AML-193 (cell line): ENCODE results near the gene BCL2.
A peak's percentile ranks its signal among the peaks of the same experiment; 100 is the strongest.

ENCODE experiments used
- DNase-seq, 2 experiments: peaks; one replicate each; lab custom pipeline; 2025; lab: John Stamatoyannopoulos, UW

The BCL2 gene

DNA sequence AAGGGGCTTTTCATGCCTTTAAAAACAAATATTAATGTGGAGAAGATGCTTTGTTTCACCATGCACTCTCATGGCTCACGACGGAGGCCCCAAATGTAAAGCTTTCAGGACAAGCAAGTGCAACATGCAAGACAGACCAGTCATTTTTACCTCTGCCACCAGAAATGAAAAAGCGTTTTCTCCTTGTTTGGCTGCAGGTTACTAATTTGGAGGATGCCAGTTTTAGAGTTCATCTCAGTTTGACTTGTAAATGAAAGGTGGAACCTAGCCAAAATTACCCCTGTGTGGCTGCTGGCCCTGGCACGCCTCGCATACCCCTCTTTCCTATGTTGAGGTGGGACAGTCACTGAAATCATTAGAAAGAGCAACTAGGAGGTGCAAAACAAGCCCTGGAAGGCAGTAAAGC, 138.6 kb downstream of the BCL2 start:
- no peak for DNase-seq

DNA sequence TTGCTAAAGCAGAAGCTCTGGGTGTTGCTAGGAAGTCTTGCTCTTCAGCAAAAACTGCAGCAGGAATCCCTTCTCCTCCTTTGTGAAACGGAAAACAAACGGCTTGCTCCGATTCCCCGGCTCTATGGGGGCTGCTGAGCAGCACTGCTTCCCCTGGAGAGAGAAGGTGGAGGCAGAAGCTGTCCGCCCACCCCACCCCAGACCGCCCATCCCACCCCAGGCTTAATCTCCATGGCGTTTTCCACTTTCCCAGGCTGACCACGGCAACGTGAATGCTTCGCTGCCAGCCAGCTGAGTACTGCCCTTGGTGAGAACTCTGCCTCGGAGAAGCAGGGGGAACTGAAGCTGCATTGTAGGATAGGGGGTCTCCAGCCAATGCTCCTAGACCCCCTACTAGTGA, 139.2 kb downstream of the BCL2 start:
- no peak for DNase-seq

DNA sequence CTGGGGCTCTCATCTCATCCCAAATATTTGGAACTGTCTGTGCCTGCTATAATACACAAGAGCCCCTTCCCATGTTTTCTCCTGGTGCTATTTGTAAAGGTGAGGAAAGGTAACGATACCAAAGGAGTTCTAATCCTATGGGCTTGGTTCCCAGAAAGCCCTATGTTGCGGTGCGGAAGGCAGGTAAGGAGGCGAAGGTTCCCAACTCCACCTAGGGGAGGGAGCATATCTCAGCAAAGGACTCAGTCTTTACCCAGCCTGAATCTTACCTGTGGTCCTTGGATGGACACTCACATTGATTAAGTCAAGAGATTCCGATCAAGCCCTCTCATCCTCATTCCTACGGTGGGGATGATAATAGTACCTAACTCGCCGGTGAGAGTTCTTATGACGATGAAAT, 140.1 kb downstream of the BCL2 start:
- DNase-seq, result no peak

DNA sequence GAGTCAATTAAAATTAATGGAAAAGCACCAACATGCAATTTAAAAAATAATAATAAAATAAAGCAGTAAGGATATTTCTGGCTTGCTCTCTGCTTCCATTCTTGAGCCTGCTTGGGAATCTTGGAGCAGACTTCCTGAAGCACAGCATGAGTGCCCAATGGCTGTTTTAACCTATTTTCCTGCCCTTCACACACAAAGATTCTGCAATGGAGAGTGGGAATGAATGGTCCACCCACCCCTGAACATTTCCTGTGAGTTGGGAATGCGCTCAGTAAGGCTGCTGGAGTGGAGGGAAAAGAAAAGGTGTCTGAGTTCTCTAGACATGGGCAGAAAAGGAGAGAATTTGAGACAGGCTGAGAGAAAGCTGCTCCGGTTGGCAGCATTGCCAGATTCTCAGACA, 140.6 kb downstream of the BCL2 start:
- DNase-seq, result no peak

DNA sequence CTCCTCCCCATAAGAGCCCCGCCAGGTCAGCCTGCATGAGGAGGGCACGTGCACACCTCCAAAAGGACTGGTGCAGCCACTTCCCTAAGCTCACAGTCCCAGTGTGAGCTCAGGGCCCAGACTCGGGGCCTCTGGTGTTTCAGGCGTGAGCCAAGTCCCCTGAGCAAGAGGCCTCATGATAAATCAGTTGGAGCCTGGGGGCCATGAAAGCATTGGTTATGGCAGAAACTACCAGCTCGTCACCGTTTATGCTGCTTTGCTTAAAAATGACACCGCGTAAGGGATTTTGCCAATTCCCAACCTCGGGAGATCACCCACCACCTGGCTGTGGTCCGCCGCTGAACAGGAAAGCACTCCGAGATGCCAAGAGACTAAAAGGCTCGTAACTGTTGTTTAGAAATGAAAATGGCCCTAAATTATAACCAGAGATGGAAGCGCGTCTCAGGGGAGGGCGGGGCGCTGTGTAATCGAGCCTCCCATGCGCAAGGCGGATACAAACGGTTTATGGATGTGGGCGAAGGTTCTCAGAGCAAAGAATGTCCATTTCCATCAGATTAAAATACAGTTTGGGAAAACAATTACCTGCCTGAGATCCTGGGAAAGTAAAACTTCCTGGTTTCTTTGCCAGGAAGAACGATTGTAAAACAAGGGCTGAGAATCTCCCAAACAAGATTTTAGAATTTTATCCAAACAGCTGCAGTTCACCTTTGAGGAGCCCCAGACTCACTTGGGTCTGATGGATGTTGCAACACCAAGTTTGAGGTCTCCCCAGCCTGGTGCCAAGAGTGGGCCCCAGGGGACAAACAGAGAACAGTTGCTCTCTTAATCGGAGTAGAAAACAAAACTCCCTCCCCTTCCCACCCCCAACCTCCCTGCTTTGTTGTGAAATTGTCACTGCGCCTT, 141.4 kb downstream of the BCL2 start:
- no peak for DNase-seq

DNA sequence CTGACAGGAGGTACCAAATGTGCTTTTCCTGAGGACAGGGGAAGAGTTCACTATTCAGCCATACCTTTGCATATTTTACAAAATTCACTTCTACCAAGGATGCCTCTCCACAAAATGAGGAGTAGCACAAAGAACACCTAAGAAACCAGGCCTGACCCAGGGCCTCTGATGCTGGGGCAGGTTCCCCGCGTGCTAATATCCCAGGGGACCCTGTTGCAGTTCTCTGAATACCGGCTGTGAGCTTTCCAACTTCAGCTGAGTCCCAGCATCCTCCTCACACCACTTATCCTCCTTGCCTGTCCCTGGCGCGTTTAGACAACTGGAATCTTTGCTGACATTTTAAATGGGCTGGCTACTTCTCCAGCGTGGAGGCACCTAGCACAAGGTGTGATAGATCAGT, 142.3 kb downstream of the BCL2 start:
- no peak for DNase-seq

DNA sequence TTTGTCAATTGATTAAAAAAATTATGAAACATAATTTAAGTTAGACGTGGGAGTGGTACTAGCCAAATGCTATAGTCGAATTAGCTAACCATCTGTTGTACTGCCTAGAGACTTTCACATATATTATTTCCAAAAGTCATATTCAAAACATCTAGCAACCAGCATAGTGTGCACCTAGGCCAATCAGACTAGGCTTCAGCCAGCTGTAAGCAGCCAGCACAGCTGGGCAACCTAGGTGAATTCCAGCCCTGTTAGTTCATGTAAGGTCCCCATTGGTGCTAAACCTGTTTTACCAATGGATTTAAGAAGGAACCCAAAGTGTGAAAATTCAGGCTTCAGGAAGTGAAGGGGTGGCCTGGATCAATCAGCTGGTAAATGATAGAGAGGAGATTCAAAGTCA, 144.3 kb downstream of the BCL2 start:
- no peak for DNase-seq

DNA sequence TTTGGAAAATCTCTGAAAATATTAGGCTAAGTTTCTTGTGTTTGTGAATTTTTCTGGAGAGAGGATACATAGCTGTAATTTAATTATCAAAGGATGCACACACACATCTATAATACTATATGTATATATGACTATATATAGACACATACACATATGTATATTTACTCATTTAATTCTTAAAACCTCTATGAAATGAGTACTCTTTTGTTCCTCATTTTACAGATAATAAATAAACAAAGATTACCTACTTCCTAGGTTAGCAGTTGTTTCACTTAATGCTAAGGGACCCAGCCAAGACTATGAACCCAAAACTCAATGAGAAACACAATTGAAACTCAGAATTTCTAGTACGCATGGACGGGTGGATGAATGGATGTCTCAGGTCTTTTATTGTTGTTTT, 145.6 kb downstream of the BCL2 start:
- no peak for DNase-seq

DNA sequence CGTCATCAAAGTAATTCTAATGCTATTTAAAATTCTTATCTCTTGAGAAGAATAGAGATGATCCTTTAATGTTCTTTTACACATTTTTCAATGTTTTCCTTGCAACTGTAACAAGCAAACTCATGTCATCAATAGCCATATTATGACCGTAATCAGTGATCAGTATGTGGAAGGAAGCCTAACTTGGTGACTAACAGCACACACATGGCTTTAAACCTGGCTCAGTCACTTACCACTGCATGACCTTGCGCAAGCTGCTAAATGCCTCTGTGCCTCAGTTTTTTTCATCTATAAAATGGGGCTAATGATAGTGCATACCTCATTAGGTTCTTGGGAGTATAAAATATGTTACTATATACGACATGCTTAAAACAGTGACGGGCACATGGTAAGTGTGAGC, 149.7 kb downstream of the BCL2 start:
- no peak for DNase-seq

DNA sequence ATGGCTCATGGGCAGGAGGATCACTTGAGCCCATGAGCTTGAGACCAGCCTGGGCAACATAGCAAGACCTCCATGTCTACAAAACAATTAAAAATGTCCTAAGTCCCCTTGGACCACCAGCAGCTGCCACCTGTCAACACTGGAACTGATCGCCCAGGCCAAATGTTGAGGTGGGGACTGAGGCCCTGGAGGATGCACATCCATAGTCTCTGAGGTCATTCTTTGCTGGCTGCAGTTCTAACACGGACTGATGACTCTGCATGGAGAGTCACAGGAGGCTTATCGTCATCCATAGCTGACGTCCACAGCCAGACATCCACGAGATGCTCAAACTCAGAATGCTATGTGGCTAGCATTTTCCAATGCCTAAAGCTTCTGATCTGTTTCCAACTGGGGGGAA, 151.3 kb downstream of the BCL2 start:
- no peak for DNase-seq

DNA sequence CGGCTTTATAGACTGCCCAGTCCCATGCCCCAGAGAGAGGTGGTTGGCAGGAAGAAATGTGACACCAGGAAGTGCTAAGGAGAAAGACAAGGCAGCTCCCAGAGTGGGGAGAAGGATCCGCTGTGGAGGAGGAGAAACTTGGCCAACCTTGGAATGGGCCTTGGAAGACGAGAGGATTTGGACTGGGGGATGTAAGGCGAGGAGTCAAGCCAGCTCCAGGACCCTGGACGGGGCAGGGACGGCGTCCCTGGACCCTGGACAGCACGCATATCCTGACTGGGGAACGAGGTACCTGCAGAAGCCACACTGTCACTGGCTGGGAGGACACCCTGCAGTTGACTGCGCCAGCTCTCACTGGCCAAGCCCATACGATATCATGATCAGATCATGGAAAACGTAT, 153.4 kb downstream of the BCL2 start:
- no peak for DNase-seq

DNA sequence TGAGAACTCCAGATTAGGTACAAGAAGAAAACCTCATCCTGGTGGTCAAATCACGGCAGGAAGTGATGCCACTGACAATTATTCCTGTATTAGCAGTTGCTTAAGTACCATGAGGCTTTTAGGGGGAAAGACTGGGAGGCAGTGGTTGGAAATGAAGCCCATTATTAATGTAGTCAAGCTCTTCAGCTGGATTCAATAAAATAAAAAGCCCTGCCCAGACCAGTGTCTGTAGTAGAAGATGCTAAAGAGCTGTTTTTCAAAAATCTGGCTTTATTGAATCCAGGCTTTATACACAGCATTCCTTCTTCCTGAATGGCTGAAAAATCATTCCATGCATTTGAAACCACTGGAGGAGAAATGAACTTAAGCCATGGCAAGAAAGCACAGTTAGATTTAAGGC, 155.2 kb downstream of the BCL2 start:
- DNase-seq, result no peak

DNA sequence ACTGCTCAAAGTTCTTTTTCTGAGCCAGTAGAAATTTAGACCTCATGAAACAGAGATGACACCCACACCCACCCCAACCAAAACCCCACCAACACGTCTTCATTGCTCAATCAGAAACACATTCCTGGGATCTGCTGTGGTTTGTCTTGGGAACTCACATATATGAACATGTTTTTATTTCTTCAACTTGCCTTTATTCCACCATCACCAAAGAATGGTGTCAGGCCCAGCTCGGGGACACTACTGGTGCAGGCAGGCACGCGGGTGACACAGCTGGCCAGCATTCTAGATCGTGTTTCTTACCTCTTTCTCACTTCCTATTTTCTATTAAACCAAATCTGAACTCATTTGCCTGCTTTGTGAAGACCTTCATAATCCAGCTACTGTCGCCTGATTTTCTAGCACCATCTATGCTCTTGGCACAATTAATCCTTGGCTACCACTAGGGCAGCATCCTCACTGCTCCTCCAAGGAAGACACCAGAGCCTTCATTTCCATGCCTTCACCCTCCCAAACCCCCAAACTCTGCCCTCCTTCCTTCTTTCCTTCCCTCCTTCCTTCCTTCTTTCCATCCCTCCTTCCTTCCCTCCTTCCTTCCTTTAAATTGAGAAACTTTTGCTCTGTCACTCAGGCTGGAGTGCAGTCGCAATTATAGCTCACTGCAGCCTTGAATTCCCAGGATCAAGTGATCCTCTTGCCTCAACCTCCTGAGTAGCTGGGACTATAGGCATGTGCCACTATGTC, 157.1 kb downstream of the BCL2 start:
- DNase-seq, result no peak

DNA sequence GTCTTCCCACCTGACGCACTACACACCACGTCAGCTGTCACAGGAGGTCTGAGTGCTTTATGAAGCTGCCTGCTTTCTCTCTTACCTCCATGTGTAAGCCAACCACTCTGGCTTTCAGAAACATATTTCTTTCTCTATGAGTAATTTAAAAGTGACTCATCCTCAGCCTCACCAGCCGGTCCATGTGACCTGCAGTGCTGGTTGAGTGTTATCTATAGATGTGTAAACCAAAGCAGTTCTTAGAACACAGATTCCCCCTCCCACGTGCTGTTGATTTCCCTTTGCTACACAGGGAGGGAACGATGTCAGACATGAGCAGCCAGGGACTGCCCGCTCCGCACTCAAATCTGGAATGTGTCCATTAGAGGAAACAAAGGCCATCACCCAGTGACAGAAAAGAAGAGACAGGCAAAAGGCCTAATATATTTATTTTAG, 157.8 kb downstream of the BCL2 start:
- DNase-seq, result peak; percentile 4 to 22

DNA sequence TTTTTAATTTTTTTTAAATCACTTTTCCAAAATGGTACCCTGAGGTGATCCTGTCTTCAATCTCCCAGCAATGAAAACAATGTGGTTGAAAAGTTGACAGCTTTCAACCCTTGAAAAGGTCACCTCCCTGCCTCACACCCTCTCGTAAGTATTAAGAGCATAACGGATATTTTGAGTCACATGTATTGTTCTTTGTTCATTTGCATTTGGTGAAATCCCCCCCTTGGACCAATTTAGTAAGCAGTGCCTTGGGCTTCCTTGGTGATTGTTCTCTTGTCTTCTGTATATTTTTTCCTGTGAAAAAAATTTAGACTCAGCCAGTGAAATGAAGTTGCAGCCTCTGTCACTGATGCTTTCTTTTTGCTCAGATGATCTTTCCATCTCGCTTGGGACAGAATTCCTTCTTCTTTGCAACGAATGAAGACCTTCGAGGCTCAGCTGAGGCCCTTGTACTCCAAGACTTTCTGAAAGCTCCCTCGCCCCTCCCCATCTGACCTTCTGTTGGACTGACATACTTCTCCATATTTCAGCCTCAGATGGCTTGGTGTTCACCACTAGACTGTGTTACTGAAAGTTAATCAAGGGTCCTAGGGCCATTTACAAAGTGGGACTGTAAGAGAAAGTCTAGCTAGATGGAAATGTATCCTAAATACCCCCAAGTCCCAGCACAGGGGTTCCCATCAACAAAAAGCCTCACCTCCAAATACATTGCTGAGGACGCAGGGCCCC, 158.4 kb downstream of the BCL2 start:
- no peak for DNase-seq

DNA sequence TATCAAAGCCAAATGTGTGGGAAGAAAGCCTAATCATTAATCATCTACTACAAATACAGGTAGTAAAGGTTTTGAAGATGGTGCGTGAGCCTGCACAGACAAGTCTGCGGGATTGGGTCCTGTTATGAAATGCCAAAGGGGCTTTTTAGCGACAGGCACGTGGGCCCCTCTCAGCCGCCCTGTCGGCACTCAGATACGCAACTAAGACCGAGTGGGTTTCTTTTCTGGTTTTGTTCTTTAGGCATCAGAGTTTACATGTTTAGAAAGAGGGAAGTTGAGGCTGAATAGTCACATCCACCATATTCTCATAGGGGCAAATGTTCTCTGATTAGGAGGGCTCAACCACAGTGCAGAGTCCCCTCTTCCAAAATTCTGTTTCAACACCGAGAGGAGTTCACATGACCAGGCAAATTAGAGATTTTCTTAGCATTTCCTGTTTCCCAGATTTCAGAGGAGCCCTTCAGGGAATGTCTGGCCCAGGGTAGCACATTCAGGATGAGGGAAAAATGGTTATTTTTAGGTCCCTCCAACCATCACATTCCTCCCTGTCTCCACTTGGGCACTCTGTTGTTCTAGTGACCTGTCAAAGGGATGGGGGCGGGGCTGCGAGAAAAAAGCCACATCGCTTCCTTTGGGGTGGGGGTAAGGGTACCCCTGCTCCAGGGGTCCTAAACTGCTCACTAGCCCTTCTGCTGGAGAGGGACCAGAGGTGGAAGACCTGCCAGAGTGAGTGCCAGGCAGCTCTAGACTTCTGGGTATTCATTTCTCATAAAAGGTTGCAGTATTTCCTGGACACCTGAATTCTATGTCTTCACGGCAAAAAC, 159.2 kb downstream of the BCL2 start:
- no peak for DNase-seq

DNA sequence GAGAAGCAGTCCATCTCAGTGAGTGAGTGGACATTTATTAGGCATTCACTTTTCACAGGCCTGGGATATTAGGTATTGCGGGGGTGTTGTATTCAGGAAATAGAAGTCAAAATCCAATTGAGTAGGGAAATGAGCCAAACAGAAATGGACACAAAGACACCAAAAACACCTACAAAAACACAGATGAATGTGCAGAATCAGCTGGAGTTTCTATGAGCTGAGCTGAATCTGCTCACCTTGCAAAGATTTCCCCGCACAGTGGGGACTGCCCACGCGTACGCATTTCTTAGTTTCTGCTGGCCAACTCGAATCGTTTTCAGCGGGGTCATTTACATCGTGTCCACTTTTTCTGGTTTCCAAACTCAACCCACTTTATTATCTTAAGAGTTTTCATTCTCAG, 160.0 kb downstream of the BCL2 start:
- DNase-seq, result no peak

DNA sequence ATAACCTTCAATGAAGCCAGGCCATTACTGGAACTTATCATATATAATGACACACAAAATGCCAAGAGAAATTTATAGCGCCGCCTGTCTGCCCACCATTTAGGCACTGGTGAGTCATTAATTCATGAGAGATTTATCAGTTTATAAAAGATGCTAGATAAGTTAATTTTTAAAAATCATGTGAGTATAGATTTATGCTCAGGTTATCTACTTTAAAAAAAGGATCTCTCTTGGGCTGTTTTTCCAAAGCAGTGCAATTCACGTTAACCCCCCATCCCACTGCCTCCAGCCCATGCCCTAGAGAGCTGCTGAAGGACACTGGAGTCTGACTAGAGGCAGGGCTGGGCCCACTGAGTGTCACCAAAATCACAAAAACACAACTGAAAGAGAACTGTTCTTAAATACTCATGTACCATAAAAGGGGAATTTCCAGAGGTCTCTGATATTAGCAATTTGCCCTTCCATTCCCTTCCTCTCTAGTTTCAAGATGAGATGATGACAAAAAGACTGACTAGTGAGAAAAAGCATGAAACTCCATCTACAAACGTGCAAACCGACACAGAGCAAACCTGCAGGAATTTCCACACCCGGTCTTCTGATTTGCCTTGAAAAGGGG, 160.8 kb downstream of the BCL2 start:
- no peak for DNase-seq

DNA sequence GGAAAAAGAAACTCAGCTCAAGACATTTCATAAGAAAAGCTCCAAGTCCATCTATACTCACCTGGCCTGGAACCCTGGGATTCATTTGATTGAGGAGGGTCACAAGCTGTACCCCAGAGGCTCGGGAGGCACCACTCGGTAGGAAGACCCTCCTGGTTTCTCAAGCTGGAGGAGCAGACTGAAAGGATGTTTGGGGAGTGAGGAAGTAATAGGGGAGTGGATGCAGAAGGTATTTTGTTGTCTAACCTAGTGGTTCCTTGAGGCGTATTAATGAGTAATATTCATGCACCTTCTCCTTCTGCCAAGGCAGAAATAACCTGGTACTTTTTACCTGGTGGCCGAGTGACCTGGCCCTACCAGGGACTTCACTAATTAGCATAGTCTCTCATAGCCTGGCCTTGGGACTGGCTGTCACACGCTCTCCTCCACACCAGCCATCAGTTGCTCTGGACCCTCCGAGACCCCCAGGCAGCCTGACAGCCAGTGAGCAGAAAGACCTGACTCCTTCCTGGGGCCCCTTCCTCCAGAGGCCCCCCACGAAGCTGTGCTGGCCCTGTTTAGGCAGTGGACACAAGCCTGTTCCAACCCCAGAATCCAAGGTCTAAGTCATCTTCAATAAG, 161.4 kb downstream of the BCL2 start:
- no peak for DNase-seq

DNA sequence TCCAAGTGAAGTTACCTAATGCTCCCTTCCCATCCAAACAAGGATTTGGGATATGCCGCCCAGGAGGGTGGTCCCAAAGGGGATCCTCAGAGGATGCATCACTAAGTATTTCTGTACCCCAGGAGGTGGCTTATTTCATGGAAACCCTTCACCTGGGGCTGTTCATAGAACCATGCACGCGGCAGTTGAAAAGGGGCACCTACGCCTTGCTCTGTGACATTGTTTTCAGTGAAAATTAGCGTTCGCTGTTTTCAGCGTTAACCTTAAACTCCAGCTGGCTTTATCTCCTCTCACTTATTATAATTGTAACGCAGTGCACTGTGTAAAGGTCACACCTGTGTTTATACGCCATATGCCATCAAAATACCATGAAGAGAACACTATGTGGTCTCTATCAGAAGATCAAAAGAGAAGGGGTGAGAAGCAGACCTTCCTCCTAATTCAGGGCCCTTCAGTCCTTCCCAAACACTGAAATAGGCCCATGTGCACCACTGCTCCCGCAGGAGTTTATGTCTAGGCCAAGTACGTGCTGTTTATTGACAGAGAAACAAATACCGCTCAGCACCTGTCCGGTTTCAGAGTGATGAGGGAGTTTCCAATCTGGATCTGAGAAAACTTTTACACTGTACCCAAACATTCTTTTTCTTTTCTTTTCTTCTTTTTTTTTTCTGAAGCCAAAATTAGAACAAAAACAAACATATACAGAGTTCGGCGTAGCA, 162.1 kb downstream of the BCL2 start:
- no peak for DNase-seq
